GM19467 (cell line): ENCODE data around the gene MED12L.
"Not testable (repeated sequence)": the region's sequence is repeated elsewhere in the genome, so short reads cannot be mapped to it uniquely, and the experiment has no call there.

ENCODE experiments used
- ATAC-seq: cut with Tn5 transposase; IDR thresholded peaks from one replicate; pipeline ENCODE4 v1.9.1; 2021; ENCODE audit warnings: mild to moderate bottlenecking, moderate library complexity; ENCODE audit not compliant: unreplicated experiment

The MED12L gene

GRCh38 chr3:151135541-151136337 lies 50.3 kb downstream of the MED12L start:
- no peak for ATAC-seq

- ATAC-seq: no peak
Measured at GRCh38 chr3:151142929-151143328, 57.5 kb downstream of the MED12L start.

DNA sequence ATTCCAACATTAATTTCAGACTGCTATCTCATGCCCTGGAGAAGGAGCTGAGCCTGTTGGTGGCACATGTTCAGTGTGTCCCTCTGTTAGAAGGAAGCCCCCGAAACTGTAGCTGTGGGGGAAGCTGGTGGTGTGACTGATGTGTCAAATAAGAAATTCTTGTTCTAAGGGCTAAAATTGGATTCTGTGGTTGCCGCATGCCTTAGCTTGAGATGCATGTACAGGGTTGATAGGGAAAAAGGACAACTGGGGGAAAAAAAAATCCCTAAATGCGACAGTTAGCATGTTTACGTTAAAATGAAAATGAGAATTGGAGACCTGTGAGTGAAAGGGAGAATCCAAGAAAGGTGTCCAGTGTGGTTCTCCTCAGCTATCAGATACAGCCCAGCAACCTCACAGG lies 58.6 kb downstream of the MED12L start:
- ATAC-seq: no peak

DNA sequence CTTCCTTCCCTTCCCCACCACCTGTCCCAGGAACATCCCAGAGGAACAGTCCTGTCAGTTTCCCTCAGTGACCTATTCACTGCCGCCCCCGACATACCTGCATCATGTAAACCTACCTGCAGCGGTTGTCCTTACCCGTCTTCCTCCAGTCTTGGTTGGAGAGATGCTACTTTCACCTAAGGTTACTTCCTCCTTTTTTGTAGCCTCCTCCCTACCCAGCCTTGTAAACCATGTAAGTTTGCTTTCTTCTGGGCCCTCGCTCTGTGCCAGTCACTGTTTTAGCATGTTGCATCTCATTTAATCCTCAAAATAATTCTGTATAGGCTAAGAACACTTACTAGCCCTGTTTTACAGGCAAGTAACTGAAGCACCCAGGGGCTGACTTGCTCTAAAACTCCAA lies 59.3 kb downstream of the MED12L start:
- no peak for ATAC-seq

DNA sequence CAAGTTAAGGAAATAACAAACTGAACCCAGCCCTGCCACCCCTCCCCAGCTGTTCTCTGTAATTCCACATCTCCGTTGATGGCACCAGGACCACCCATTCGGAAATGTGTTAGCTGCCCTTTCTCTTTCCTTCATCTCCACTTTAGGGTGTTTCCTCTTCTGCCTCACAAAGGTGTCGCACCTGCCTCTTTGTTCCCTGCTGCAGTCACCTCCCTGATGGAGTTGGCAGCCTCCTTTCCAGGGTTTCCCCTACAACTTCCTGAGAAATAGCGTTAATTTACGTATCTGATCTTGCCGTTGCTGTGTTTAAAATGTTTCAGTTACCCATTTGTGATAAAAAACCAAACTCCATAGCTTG lies 60.2 kb downstream of the MED12L start:
- no peak for ATAC-seq

GRCh38 chr3:151146071-151146730 lies 60.7 kb downstream of the MED12L start:
- peak; percentile 86 for ATAC-seq

GRCh38 chr3:151146731-151147091 lies 61.2 kb downstream of the MED12L start:
- ATAC-seq: no peak

GRCh38 chr3:151147299-151147698 lies 61.8 kb downstream of the MED12L start:
- ATAC-seq: no peak

GRCh38 chr3:151152455-151153079 lies 67.1 kb downstream of the MED12L start:
- ATAC-seq: no peak

DNA sequence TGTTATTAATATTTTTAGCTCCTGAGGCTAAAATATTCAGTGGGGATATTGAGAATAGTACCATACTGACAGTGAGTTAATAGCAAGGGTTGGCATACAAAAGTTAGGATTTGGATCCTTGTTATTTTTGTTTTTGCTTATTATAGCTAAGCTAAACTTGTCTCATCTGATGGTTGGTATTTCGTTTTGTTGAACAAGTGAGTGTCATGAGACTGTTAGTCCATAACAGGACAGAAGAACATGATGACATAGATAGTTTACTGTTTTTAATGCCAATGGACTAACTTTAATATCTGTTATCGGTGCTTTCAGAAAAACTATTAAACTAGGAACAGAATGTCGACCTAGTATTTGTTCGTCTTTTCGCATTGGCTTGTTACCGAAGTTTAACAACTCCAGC lies 69.1 kb downstream of the MED12L start:
- ATAC-seq: no peak

GRCh38 chr3:151155409-151156128 lies 70.1 kb downstream of the MED12L start:
- no peak for ATAC-seq

DNA sequence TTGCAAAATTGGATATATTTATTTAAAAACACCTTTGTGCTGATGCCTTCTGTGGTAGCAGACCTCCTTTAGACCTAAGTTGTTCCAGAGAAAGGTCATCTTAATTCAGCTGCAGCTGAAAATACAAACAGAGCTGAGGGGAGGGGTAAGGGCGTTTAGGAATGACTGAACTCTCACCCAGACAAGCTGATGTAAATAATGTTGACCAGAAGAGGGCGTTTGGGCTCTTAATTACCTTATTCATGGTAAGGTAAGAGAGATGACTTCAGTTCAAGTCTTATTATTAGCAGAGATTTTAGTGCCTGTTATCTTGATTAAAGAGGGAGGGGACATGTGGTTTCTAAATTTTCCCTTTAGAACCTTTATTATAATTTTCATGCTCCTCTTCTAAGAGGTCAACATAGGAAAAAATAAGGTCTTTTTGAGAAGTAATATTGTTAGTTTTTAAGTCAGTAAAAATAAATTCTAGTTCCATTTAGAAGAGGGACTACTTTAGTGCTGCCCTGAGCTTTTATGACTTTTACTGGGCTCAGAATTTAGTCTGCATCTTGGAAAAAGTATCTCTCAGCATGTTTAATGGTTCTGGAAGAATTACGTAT lies 71.3 kb downstream of the MED12L start:
- ATAC-seq: peak; percentile 80

DNA sequence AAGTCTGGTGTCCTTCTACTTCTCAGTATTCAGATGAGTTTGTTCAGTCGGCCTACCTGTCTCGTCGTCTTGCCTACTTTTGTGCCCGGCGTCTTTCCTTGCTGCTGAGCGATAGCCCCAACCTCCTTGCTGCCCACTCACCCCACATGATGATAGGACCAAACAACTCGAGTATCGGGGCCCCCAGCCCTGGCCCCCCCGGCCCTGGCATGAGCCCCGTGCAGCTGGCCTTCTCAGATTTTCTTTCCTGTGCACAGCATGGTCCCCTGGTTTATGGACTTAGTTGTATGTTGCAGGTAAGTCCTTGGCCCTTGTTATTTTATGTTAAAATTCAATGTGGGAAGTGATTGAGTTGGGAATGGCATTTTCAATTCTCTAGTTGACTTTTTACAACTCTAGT lies 74.3 kb downstream of the MED12L start:
- ATAC-seq: no peak

DNA sequence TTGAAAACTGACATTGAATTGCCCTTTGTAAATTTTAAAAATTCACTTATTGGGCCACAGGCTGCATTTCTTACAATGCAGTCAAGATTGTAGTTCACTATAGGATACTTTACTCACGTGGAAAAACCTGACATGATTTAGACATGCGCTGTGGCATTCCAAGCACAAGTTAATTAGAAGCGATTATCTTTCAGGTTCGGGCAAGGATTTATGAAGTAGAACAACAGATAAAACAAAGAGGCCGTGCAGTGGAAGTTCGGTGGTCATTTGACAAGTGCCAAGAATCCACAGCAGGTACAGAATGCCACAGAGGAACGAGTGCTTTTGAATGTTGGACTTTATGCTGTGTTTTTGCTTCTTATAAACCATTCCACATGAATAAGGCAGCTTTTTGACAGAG lies 79.8 kb downstream of the MED12L start:
- no peak for ATAC-seq

- no peak for ATAC-seq
Measured at GRCh38 chr3:151166161-151166560, 80.7 kb downstream of the MED12L start.

- peak; percentile 48 for ATAC-seq
Measured at GRCh38 chr3:151168269-151169094, 83.0 kb downstream of the MED12L start.

GRCh38 chr3:151169262-151169947 lies 83.9 kb downstream of the MED12L start:
- ATAC-seq: no peak

DNA sequence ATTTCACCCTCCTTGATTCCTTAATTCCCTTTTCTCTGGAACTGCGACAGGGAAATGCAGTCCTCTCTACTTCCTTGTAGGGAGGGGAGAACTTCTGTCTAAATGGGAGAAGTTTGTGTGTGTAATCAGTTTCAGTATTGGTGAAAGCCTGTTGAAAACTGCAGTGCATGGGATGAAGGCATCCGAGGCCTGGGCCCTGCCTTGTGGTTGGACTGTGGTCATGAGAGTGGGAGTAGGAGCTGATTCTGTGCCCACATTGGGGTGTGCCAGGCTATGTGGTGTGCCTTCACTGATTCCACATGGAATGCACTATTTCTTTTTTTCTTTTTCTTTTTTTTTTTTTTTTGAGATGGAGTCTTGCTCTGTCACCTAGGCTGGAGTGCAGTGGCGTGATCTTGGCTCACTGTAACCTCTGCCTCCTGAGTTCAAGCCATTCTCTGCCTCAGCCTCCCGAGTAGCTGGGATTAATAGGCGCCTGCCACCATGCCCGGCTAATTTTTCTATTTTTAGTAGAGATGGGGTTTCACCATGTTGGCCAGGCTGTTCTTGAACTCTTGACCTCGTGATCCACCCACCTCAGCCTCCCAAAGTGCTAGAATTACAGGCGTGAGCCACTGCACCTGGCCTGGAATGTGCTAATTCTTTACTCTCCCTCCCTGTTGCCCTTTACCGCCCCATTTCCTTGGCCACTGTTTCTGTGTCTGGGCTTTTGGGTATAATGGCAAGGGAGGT lies 84.7 kb downstream of the MED12L start:
- ATAC-seq: not testable (repeated sequence)

DNA sequence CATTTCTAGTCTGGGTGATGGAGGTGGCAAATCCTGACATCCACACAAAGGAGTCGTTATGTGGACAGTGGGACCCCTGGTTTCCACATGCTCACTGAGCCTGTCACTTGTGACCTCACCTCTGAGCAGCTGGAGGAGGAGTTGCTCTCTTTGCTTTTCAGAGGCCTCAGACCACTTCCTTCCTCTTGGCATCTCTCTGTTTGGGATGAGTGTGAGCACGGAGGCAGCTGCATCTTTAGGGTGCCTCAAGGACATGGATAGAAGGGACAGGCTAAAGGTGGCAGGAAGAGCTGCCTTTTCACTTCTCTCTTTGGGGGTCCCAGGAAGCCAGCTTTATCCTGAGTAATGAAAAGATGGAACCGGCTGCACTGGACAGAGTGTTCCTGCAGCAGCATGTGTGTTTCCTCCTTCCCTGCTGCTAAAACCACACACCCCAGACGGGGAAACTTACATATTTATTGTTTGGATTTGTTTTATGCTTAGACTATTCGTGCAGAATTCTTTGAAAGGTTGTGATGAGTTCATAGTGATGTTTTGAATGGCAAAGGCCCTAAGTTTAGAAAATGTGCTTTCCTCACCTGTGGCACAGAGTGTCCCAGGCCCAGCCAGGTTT lies 85.8 kb downstream of the MED12L start:
- ATAC-seq: peak; percentile 70
